A673 (cell line): ENCODE data around the gene RTN4. TPM values are rescaled to one million over a fixed set of nuclear protein-coding genes. Genes with fewer than 3 reads are reported as not detected.

Source experiments
- BruUV-seq: library from RNA; stranded (reverse); fragments of 400-500 nt; replicated peaks from 2 replicates; lab custom pipeline; 2021; lab: Mats Ljungman, UMichigan
- CTCF ChIA-PET: fragments of 300-600 bp; sonication (Branson Sonifier 250); formaldehyde crosslinking; loops from one replicate; lab custom pipeline; 2022; ENCODE audit warnings: antibody characterized with exemption; lab: Charles Lee
- POLR2A ChIA-PET: fragments of 300-600 bp; sonication (Branson Sonifier 250); formaldehyde crosslinking; loops from one replicate; lab custom pipeline; 2022; ENCODE audit warnings: antibody characterized with exemption; ENCODE audit not compliant: low non-redundant PET; lab: Charles Lee
- DNase-seq: peaks from one replicate; pipeline ENCODE4 v3.0.0-alpha.2; 2015; ENCODE audit warnings: low spot score
- H3K27ac ChIP-seq: fragments of 200-600 bp; sonication (generic); 2 replicates; pipeline ENCODE4 v1.5.1; 2016; ENCODE audit warnings: mixed run types, low read depth, mild to moderate bottlenecking, mixed read lengths, antibody characterized with exemption, low read length; ENCODE audit not compliant: poor library complexity, severe bottlenecking
- H3K27me3 ChIP-seq: fragments of 200-600 bp; sonication (generic); replicated peaks from 2 replicates; pipeline ENCODE4 v1.6.1; 2017; ENCODE audit warnings: mixed run types, low read depth, mild to moderate bottlenecking, mixed read lengths, antibody characterized with exemption, low read length; ENCODE audit not compliant: insufficient read depth, poor library complexity
- H3K36me3 ChIP-seq: fragments of 200-600 bp; sonication (generic); 2 replicates; pipeline ENCODE4 v1.6.1; 2016; ENCODE audit warnings: mixed run types, mild to moderate bottlenecking, mixed read lengths, antibody characterized with exemption, low read length; ENCODE audit not compliant: insufficient read depth, poor library complexity, severe bottlenecking
- H3K4me1 ChIP-seq: fragments of 200-600 bp; sonication (generic); 2 replicates; pipeline ENCODE4 v1.6.1; 2017; ENCODE audit warnings: mixed run types, mild to moderate bottlenecking, mixed read lengths, antibody characterized with exemption, low read length; ENCODE audit not compliant: insufficient read depth, poor library complexity, severe bottlenecking
- H3K4me3 ChIP-seq: fragments of 200-600 bp; sonication (generic); 2 replicates; pipeline ENCODE4 v1.5.1; 2016; ENCODE audit warnings: low read depth, mixed run types, mild to moderate bottlenecking, mixed read lengths, low read length; ENCODE audit not compliant: poor library complexity, severe bottlenecking
- H3K9me3 ChIP-seq: fragments of 200-600 bp; sonication (generic); 2 replicates; pipeline ENCODE4 v1.6.1; 2016; ENCODE audit warnings: mixed run types, low read depth, mild to moderate bottlenecking, mixed read lengths, antibody characterized with exemption, low read length; ENCODE audit not compliant: poor library complexity, severe bottlenecking
- CTCF ChIP-seq: fragments of 300-800, 200-600 bp; sonication (generic); conservative IDR thresholded peaks from 2 replicates; pipeline ENCODE4 v1.5.1; 2017; ENCODE audit warnings: low read depth, mild to moderate bottlenecking, antibody characterized with exemption, low read length, moderate library complexity, mixed read lengths
- EZH2 ChIP-seq: fragments of 200-600 bp; sonication (generic); IDR thresholded peaks from 2 replicates; pipeline ENCODE4 v1.6.1; 2017; ENCODE audit warnings: borderline replicate concordance, low read depth, mild to moderate bottlenecking, mixed read lengths, antibody characterized with exemption, low read length; ENCODE audit not compliant: poor library complexity, severe bottlenecking
- intact Hi-C: fragments of 100-400 bp; cut with micrococcal nuclease; formaldehyde crosslinking; loops from one replicate; pipeline ENCODE4 v1.10.0; 2022; ENCODE audit not compliant: unreplicated experiment
- total RNA-seq: library from RNA; stranded (reverse); gene quantifications from 2 replicates; pipeline ENCODE4 v1.2.3, GENCODE V29; 2021

Gene RTN4
- total RNA-seq, 1 experiment from 2014 or later = 275 TPM

- DNase-seq = peak; percentile 63
- Histone ChIP-seq H3K36me3 (no peaks in the 10 kb centered on the region), H3K9me3 (no peaks in the 10 kb centered on the region), H3K4me3 (no peak overlapping the region), H3K27ac (no peak overlapping the region), H3K4me1 (peaks cover 20% of the 10 kb centered on the region), H3K27me3 (no peaks in the 10 kb centered on the region)
- ChIA-PET POLR2A (no interaction called here), CTCF (no interaction called here)
- TF ChIP-seq EZH2 (no peak), CTCF (no peak)
- intact Hi-C loops = no loop called here
- BruUV-seq = no TSS peak
Observed at GRCh38 chr2:54952978-54953456, 97.2 kb downstream of the RTN4 start.

GRCh38 chr2:54952425-54952824 lies 97.8 kb downstream of the RTN4 start:
- no peaks in the 10 kb centered on the region for H3K27me3 ChIP-seq
- no peak overlapping the region for H3K27ac ChIP-seq
- TF ChIP-seq EZH2 (no peak), CTCF (no peak)
- intact Hi-C loops = no loop called here
- ChIA-PET POLR2A (no interaction called here), CTCF (no interaction called here)
- peaks cover 16% of the 10 kb centered on the region for H3K4me1 ChIP-seq
- no peak overlapping the region for H3K4me3 ChIP-seq
- no peak for DNase-seq
- no TSS peak for BruUV-seq
- H3K9me3 ChIP-seq = no peaks in the 10 kb centered on the region
- H3K36me3 ChIP-seq = no peaks in the 10 kb centered on the region

GRCh38 chr2:54950811-54951210 lies 99.4 kb downstream of the RTN4 start:
- intact Hi-C loops = no loop called here
- Histone ChIP-seq H3K27me3 (no peaks in the 10 kb centered on the region), H3K27ac (no peak overlapping the region), H3K36me3 (no peaks in the 10 kb centered on the region), H3K4me3 (no peak overlapping the region), H3K4me1 (peaks cover 9% of the 10 kb centered on the region), H3K9me3 (no peaks in the 10 kb centered on the region)
- TF ChIP-seq EZH2 (no peak), CTCF (no peak)
- ChIA-PET POLR2A (no interaction called here), CTCF (no interaction called here)
- no peak for DNase-seq
- BruUV-seq = no TSS peak
